HepG2 (cell line): ENCODE data around the gene OTUD7B. TPM values are rescaled to one million over a fixed set of nuclear protein-coding genes. Genes with fewer than 3 reads are reported as not detected.
A peak's percentile ranks its signal among the peaks of the same experiment; 100 is the strongest.

Source experiments
- ATF4 ChIP-seq, 2 experiments: fragments of 450-650 bp in 1 of 2; sonication (generic) in 1 of 2; formaldehyde crosslinking; IDR thresholded peaks; 2 replicates each; pipeline versions ENCODE4 v1.5.0 to v1.8.0; 2020 to 2022; ENCODE audit warnings: mild to moderate bottlenecking in 1 of 2, missing genetic modification reagents in 1 of 2
- CBX5 ChIP-seq: sonication (generic); formaldehyde crosslinking; IDR thresholded peaks from 2 replicates; pipeline ENCODE4 v1.4.0; 2020; ENCODE audit warnings: missing genetic modification reagents, borderline replicate concordance
- FOXC1 ChIP-seq: sonication (generic); formaldehyde crosslinking; IDR thresholded peaks from 2 replicates; pipeline ENCODE4 v1.8.0; 2022; ENCODE audit warnings: mild to moderate bottlenecking, missing genetic modification reagents, borderline replicate concordance
- GATAD2A ChIP-seq: IDR thresholded peaks from 2 replicates; pipeline ENCODE4 v1.6.1; 2016
- GRHL1 ChIP-seq: sonication (generic); formaldehyde crosslinking; conservative IDR thresholded peaks from 2 replicates; pipeline ENCODE4 v1.8.0; 2022; ENCODE audit warnings: missing genetic modification reagents
- HMGXB4 ChIP-seq, 2 experiments: sonication (generic) in 1 of 2; formaldehyde crosslinking in 1 of 2; IDR thresholded peaks; 2 replicates each; pipeline versions ENCODE4 v1.4.0 to v1.6.1; 2018 to 2020; ENCODE audit warnings: missing genetic modification reagents in 2 of 2, borderline replicate concordance in 1 of 2, low read depth in 1 of 2, mild to moderate bottlenecking in 1 of 2, missing biosample characterization in 1 of 2
- KDM3A ChIP-seq: IDR thresholded peaks from 2 replicates; pipeline ENCODE4 v1.6.1; 2018; ENCODE audit warnings: low read depth, missing compliant biosample characterization
- KLF11 ChIP-seq: IDR thresholded peaks from 2 replicates; pipeline ENCODE4 v1.6.1; 2016; ENCODE audit warnings: missing compliant biosample characterization
- MBD4 ChIP-seq: IDR thresholded peaks from 2 replicates; pipeline ENCODE4 v1.6.1; 2012; ENCODE audit warnings: low read length, inconsistent platforms, borderline replicate concordance
- MTF2 ChIP-seq: sonication (generic); formaldehyde crosslinking; IDR thresholded peaks from 2 replicates; pipeline ENCODE4 v1.5.0; 2020; ENCODE audit warnings: missing genetic modification reagents, borderline replicate concordance
- RARG ChIP-seq: sonication (generic); formaldehyde crosslinking; IDR thresholded peaks from 2 replicates; pipeline ENCODE4 v1.4.0; 2020; ENCODE audit warnings: low read depth, mild to moderate bottlenecking, missing genetic modification reagents
- REPIN1 ChIP-seq: sonication (generic); formaldehyde crosslinking; IDR thresholded peaks from 2 replicates; pipeline ENCODE4 v1.8.0; 2022; ENCODE audit warnings: missing genetic modification reagents, low read depth, mild to moderate bottlenecking, borderline replicate concordance
- TBL1XR1 ChIP-seq: fragments of 150-350 bp; IDR thresholded peaks from 2 replicates; pipeline ENCODE4 v1.6.1; 2014; ENCODE audit warnings: borderline replicate concordance, low read length; ENCODE audit not compliant: partially characterized antibody
- THYN1 ChIP-seq: sonication (generic); formaldehyde crosslinking; IDR thresholded peaks from 2 replicates; pipeline ENCODE4 v1.8.1; 2023; ENCODE audit warnings: low read depth, mild to moderate bottlenecking, moderate library complexity, missing genetic modification reagents, borderline replicate concordance
- ZBTB7A ChIP-seq: sonication (generic); formaldehyde crosslinking; IDR thresholded peaks from 2 replicates; pipeline ENCODE4 v1.8.0; 2022; ENCODE audit warnings: mild to moderate bottlenecking, missing genetic modification reagents
- ZFP90 ChIP-seq: sonication (generic); formaldehyde crosslinking; IDR thresholded peaks from 2 replicates; pipeline ENCODE4 v1.8.0; 2022; ENCODE audit warnings: missing genetic modification reagents, mild to moderate bottlenecking, inconsistent platforms, borderline replicate concordance
- ZNF414 ChIP-seq: sonication (generic); formaldehyde crosslinking; IDR thresholded peaks from 2 replicates; pipeline ENCODE4 v1.5.0; 2020; ENCODE audit warnings: missing genetic modification reagents
- ZNF501 ChIP-seq: sonication (generic); formaldehyde crosslinking; IDR thresholded peaks from 2 replicates; pipeline ENCODE4 v1.5.1; 2020; ENCODE audit warnings: mild to moderate bottlenecking, moderate library complexity, missing genetic modification reagents
- ZNF580 ChIP-seq: IDR thresholded peaks from 2 replicates; pipeline ENCODE4 v1.6.1; 2016; ENCODE audit warnings: low read depth, borderline replicate concordance
- polyA plus RNA-seq, 8 experiments: library from polyadenylated mRNA; depleted of rRNA in 3 of 8; stranded (reverse) in 7 of 8; unstranded in 1 of 8; fragments of >200 nt; fragmentation: Illumina TruSeq in 4 of 8; extraction: Trizol in 4 of 8; gene quantifications; 2 replicates each; pipeline versions ENCODE4 v1.2.1 to v1.2.3, GENCODE V29; 2011 to 2016; ENCODE audit warnings: low read depth in 4 of 8, missing spikeins in 1 of 8, mixed read lengths in 1 of 8; ENCODE audit not compliant: insufficient read depth in 1 of 8
- total RNA-seq, 5 experiments: library from RNA; depleted of rRNA; stranded (reverse); fragments of >200 nt; fragmentation: Illumina TruSeq; extraction: Trizol; gene quantifications; 2 replicates each; pipeline ENCODE4 v1.2.3, GENCODE V29; 2016; ENCODE audit warnings: low read depth in 1 of 5
- TF ChIP-seq, protein P1 (sequence below): sonication (generic); formaldehyde crosslinking; IDR thresholded peaks from 2 replicates; pipeline ENCODE4 v1.4.0; 2020; ENCODE audit warnings: missing genetic modification reagents, borderline replicate concordance

OTUD7B gene
- total and polyA plus RNA-seq, 2 of the 13 experiments (the other 11 are each of a cell fraction or from before 2014, with no cell fraction given): 5.1 to 11.2 TPM

DNA sequence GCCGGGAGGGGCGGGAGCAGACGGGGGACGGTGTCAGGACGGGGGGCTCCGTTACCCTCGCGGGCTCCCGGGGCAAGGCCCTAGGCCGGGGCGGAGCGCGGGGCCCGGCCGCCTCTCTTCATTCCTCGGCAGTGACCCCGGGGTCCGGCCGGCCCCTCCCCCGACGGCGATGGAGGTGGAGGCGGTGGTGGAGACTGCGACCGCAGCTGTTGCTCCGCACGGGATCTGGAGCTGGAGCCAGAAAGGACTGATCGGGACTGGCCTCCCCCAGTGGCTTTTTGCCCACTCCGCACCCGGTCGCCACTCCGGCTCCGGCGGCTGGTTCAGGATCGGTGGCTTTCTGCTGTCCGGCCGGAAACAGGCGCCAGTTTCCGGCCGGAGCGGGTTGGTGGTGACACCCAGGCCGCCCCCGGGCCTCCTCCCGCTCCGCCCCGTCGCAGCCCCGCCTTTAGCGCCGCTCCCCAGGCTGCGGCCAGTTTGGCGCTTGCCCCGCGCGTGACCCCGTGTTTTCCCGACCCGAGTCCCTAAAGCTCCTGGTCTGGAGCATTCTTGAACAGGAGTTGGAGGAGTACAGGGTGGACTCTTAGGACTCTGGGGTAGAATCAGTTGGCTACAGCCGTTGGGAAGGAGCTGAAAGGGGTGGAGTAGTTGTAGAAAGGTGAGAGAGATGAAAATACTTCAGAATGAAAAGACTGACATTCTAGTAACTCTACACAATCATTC is at the start of gene OTUD7B (continued):
- peak; percentile 82; the same call in 1 of the 2 replicates for TF ChIP-seq ZNF414 (CRISPR knock-in tag)
- TF ChIP-seq ZNF580 (CRISPR knock-in tag): peak; percentile 96; the same call in 1 of the 2 replicates
- TF ChIP-seq RARG: no peak
- TF ChIP-seq FOXC1 (CRISPR knock-in tag): no peak
- TF ChIP-seq MTF2 (CRISPR knock-in tag): no peak
- no peak for TF ChIP-seq KLF11 (CRISPR knock-in tag)
- TF ChIP-seq ZBTB7A (CRISPR knock-in tag): 0 out of 2 replicates have a peak, but pooled peaks have one; percentile 26
- no peak for TF ChIP-seq GRHL1 (CRISPR knock-in tag)
- no peak; a peak in 1 of 4 replicates for TF ChIP-seq ATF4 (CRISPR knock-in tag; IDR thresholded peaks at IDR 0.05)
- 0 out of 2 replicates have a peak, but pooled peaks have one; percentile 76 for TF ChIP-seq THYN1 (CRISPR knock-in tag)
- TF ChIP-seq TBL1XR1: peak; percentile 70
- TF ChIP-seq HMGXB4 (CRISPR knock-in tag; IDR thresholded peaks at IDR 0.05; ENCODE audit: borderline replicate concordance in 1 of 2, low read depth in 1 of 2): peak; percentile 94 to 98
- TF ChIP-seq CBX5: 0 out of 2 replicates have a peak, but pooled peaks have one; percentile 88
- TF ChIP-seq MBD4: no peak
- TF ChIP-seq GATAD2A (CRISPR knock-in tag): peak; percentile 47
- TF ChIP-seq ZNF501: peak; percentile 80
- TF ChIP-seq REPIN1 (CRISPR knock-in tag): peak; percentile 90
- TF ChIP-seq KDM3A (CRISPR knock-in tag): peak; percentile 85; the same call in 1 of the 2 replicates
- TF ChIP-seq, protein P1, sequence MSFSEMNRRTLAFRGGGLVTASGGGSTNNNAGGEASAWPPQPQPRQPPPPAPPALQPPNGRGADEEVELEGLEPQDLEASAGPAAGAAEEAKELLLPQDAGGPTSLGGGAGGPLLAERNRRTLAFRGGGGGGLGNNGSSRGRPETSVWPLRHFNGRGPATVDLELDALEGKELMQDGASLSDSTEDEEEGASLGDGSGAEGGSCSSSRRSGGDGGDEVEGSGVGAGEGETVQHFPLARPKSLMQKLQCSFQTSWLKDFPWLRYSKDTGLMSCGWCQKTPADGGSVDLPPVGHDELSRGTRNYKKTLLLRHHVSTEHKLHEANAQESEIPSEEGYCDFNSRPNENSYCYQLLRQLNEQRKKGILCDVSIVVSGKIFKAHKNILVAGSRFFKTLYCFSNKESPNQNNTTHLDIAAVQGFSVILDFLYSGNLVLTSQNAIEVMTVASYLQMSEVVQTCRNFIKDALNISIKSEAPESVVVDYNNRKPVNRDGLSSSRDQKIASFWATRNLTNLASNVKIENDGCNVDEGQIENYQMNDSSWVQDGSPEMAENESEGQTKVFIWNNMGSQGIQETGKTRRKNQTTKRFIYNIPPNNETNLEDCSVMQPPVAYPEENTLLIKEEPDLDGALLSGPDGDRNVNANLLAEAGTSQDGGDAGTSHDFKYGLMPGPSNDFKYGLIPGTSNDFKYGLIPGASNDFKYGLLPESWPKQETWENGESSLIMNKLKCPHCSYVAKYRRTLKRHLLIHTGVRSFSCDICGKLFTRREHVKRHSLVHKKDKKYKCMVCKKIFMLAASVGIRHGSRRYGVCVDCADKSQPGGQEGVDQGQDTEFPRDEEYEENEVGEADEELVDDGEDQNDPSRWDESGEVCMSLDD: no peak
- no peak for TF ChIP-seq ZFP90
